T-helper 2 cell treated with Interferon-gamma antibody and Interleukin-4, amounts not matched to agents 5 μg/mL and 100 μg/mL, for 36 hours (primary cell): ENCODE measurements around the gene FMN1.

Experiments
- DNase-seq: peaks from one replicate; pipeline ENCODE4 v3.0.0; 2021; ENCODE audit warnings: low spot score
- H3K27ac Mint-ChIP-seq: one replicate; pipeline ENCODE4 v1.8.0; 2021; ENCODE audit warnings: mild to moderate bottlenecking, mixed read lengths
- H3K27me3 Mint-ChIP-seq: one replicate; pipeline ENCODE4 v1.8.0; 2021; ENCODE audit warnings: low read depth, mixed read lengths
- H3K36me3 Mint-ChIP-seq: one replicate; pipeline ENCODE4 v1.8.0; 2021; ENCODE audit warnings: low read depth, mixed read lengths
- H3K4me1 Mint-ChIP-seq: one replicate; pipeline ENCODE4 v1.8.0; 2021; ENCODE audit warnings: low read depth, mixed read lengths
- H3K4me3 Mint-ChIP-seq: one replicate; pipeline ENCODE4 v1.8.0; 2022; ENCODE audit warnings: mild to moderate bottlenecking, moderate library complexity, mixed read lengths
- H3K9me3 Mint-ChIP-seq: one replicate; pipeline ENCODE4 v1.8.0; 2021; ENCODE audit warnings: mixed read lengths

Gene FMN1

GRCh38 chr15:33113666-33114373, 80.7 kb downstream of the FMN1 start:
- Mint-ChIP-seq H3K4me1 (no peaks in the 10 kb centered on the region), H3K4me3 (no peak overlapping the region), H3K9me3 (no peaks in the 10 kb centered on the region), H3K27me3 (peaks cover 32% of the 10 kb centered on the region), H3K27ac (no peak overlapping the region), H3K36me3 (no peaks in the 10 kb centered on the region)
- no peak for DNase-seq

- Mint-ChIP-seq H3K27me3 (peaks cover 38% of the 10 kb centered on the region), H3K27ac (no peak overlapping the region), H3K36me3 (no peaks in the 10 kb centered on the region), H3K4me3 (no peak overlapping the region), H3K9me3 (no peaks in the 10 kb centered on the region), H3K4me1 (no peaks in the 10 kb centered on the region)
- no peak for DNase-seq
Measured at GRCh38 chr15:33112541-33113105, 81.9 kb downstream of the FMN1 start.

- peaks cover 46% of the 10 kb centered on the region for H3K27me3 Mint-ChIP-seq
- DNase-seq = no peak
- no peaks in the 10 kb centered on the region for H3K4me1 Mint-ChIP-seq
- no peaks in the 10 kb centered on the region for H3K36me3 Mint-ChIP-seq
- H3K4me3 Mint-ChIP-seq = no peak overlapping the region
- peaks cover 5% of the 10 kb centered on the region for H3K9me3 Mint-ChIP-seq
- H3K27ac Mint-ChIP-seq = no peak overlapping the region
Measured at GRCh38 chr15:33111041-33111451, 83.5 kb downstream of the FMN1 start.

- Mint-ChIP-seq H3K4me3 (no peak overlapping the region), H3K9me3 (peaks cover 5% of the 10 kb centered on the region), H3K27ac (no peak overlapping the region), H3K27me3 (peaks cover 48% of the 10 kb centered on the region), H3K4me1 (peaks cover 8% of the 10 kb centered on the region), H3K36me3 (no peaks in the 10 kb centered on the region)
- no peak for DNase-seq
Measured at GRCh38 chr15:33109345-33109744, 85.2 kb downstream of the FMN1 start.

- Mint-ChIP-seq H3K9me3 (peaks cover 5% of the 10 kb centered on the region), H3K27me3 (peaks cover 47% of the 10 kb centered on the region), H3K4me1 (peaks cover 12% of the 10 kb centered on the region), H3K4me3 (no peak overlapping the region), H3K27ac (no peak overlapping the region), H3K36me3 (no peaks in the 10 kb centered on the region)
- no peak for DNase-seq
Measured at GRCh38 chr15:33108518-33108917, 86.0 kb downstream of the FMN1 start.

GRCh38 chr15:33107950-33108349, 86.6 kb downstream of the FMN1 start:
- H3K4me1 Mint-ChIP-seq = peaks cover 12% of the 10 kb centered on the region
- DNase-seq = no peak
- no peak overlapping the region for H3K4me3 Mint-ChIP-seq
- no peak overlapping the region for H3K27ac Mint-ChIP-seq
- peaks cover 45% of the 10 kb centered on the region for H3K27me3 Mint-ChIP-seq
- no peaks in the 10 kb centered on the region for H3K36me3 Mint-ChIP-seq
- peaks cover 5% of the 10 kb centered on the region for H3K9me3 Mint-ChIP-seq

- H3K27me3 Mint-ChIP-seq = peaks cover 57% of the 10 kb centered on the region
- H3K36me3 Mint-ChIP-seq = no peaks in the 10 kb centered on the region
- peak overlapping the region; percentile 59 for H3K4me3 Mint-ChIP-seq
- no peak overlapping the region for H3K27ac Mint-ChIP-seq
- DNase-seq = peak; percentile 61
- peaks cover 12% of the 10 kb centered on the region for H3K4me1 Mint-ChIP-seq
- peaks cover 5% of the 10 kb centered on the region for H3K9me3 Mint-ChIP-seq
Measured at GRCh38 chr15:33104212-33104611, 90.3 kb downstream of the FMN1 start.

GRCh38 chr15:33101036-33101435, 93.5 kb downstream of the FMN1 start:
- DNase-seq = no peak
- peaks cover 43% of the 10 kb centered on the region for H3K27me3 Mint-ChIP-seq
- no peaks in the 10 kb centered on the region for H3K36me3 Mint-ChIP-seq
- H3K4me3 Mint-ChIP-seq = no peak overlapping the region
- H3K27ac Mint-ChIP-seq = no peak overlapping the region
- no peaks in the 10 kb centered on the region for H3K9me3 Mint-ChIP-seq
- H3K4me1 Mint-ChIP-seq = peaks cover 12% of the 10 kb centered on the region

GRCh38 chr15:33100314-33100713, 94.2 kb downstream of the FMN1 start:
- no peak for DNase-seq
- H3K9me3 Mint-ChIP-seq = no peaks in the 10 kb centered on the region
- peaks cover 10% of the 10 kb centered on the region for H3K4me1 Mint-ChIP-seq
- peaks cover 42% of the 10 kb centered on the region for H3K27me3 Mint-ChIP-seq
- no peak overlapping the region for H3K27ac Mint-ChIP-seq
- H3K36me3 Mint-ChIP-seq = no peaks in the 10 kb centered on the region
- no peak overlapping the region for H3K4me3 Mint-ChIP-seq

GRCh38 chr15:33099739-33100138, 94.8 kb downstream of the FMN1 start:
- Mint-ChIP-seq H3K36me3 (no peaks in the 10 kb centered on the region), H3K27ac (no peak overlapping the region)

GRCh38 chr15:33099213-33099612, 95.3 kb downstream of the FMN1 start:
- H3K36me3 Mint-ChIP-seq = no peaks in the 10 kb centered on the region
- H3K27me3 Mint-ChIP-seq = peaks cover 43% of the 10 kb centered on the region
- no peak overlapping the region for H3K27ac Mint-ChIP-seq
- DNase-seq = no peak
- H3K4me1 Mint-ChIP-seq = peaks cover 2% of the 10 kb centered on the region
- no peak overlapping the region for H3K4me3 Mint-ChIP-seq
- H3K9me3 Mint-ChIP-seq = no peaks in the 10 kb centered on the region

More at GRCh38 chr15:33099739-33100138, 94.8 kb downstream of the FMN1 start:
- Mint-ChIP-seq H3K4me1 (peaks cover 6% of the 10 kb centered on the region), H3K27me3 (peaks cover 41% of the 10 kb centered on the region), H3K4me3 (no peak overlapping the region), H3K9me3 (no peaks in the 10 kb centered on the region)
- no peak for DNase-seq

GRCh38 chr15:33098094-33099058, 96.1 kb downstream of the FMN1 start:
- Mint-ChIP-seq H3K27me3 (peaks cover 45% of the 10 kb centered on the region), H3K4me1 (no peaks in the 10 kb centered on the region), H3K27ac (no peak overlapping the region), H3K36me3 (no peaks in the 10 kb centered on the region), H3K4me3 (no peak overlapping the region), H3K9me3 (no peaks in the 10 kb centered on the region)
- no peak for DNase-seq

- Mint-ChIP-seq H3K9me3 (no peaks in the 10 kb centered on the region), H3K27me3 (peaks cover 38% of the 10 kb centered on the region), H3K4me1 (peaks cover 2% of the 10 kb centered on the region), H3K4me3 (no peak overlapping the region), H3K36me3 (no peaks in the 10 kb centered on the region), H3K27ac (no peak overlapping the region)
- no peak for DNase-seq
Measured at GRCh38 chr15:33096134-33096533, 98.4 kb downstream of the FMN1 start.

GRCh38 chr15:33095641-33096040, 98.9 kb downstream of the FMN1 start:
- Mint-ChIP-seq H3K4me1 (peaks cover 2% of the 10 kb centered on the region), H3K4me3 (no peak overlapping the region), H3K27ac (no peak overlapping the region), H3K9me3 (no peaks in the 10 kb centered on the region), H3K27me3 (peaks cover 34% of the 10 kb centered on the region), H3K36me3 (no peaks in the 10 kb centered on the region)
- no peak for DNase-seq
